Neuronal stem cell (in vitro differentiated cells): ENCODE measurements around the gene FAM171A2.
"Not testable (repeated sequence)": the region's sequence is repeated elsewhere in the genome, so short reads cannot be mapped to it uniquely, and the experiment has no call there.

Source experiments
- DNase-seq: peaks from one replicate; pipeline ENCODE4 v3.0.0-alpha.2; 2013; ENCODE audit warnings: low spot score
- H2AFZ ChIP-seq: one replicate; pipeline ENCODE4 v1.6.1; 2013; ENCODE audit warnings: mild to moderate bottlenecking, low read length, inconsistent platforms
- H2AK5ac ChIP-seq: 2 replicates; pipeline ENCODE4 v1.6.1; 2013; ENCODE audit warnings: low read depth, mild to moderate bottlenecking, inconsistent platforms, low read length, moderate library complexity, mixed read lengths
- H2BK120ac ChIP-seq: 2 replicates; pipeline ENCODE4 v1.6.1; 2013; ENCODE audit warnings: low read depth, mild to moderate bottlenecking, inconsistent platforms, low read length, moderate library complexity, mixed read lengths
- H2BK12ac ChIP-seq: one replicate; pipeline ENCODE4 v1.6.1; 2013; ENCODE audit warnings: low read length, inconsistent platforms
- H2BK15ac ChIP-seq: 2 replicates; pipeline ENCODE4 v1.6.1; 2013; ENCODE audit warnings: mild to moderate bottlenecking, low read length, inconsistent platforms, mixed read lengths
- H2BK5ac ChIP-seq: one replicate; pipeline ENCODE4 v1.6.1; 2013; ENCODE audit warnings: inconsistent platforms, mild to moderate bottlenecking, low read length, moderate library complexity
- H3K14ac ChIP-seq: one replicate; pipeline ENCODE4 v1.6.1; 2013; ENCODE audit warnings: low read length, inconsistent platforms
- H3K18ac ChIP-seq: 2 replicates; pipeline ENCODE4 v1.6.1; 2013; ENCODE audit warnings: low read length, inconsistent platforms
- H3K23ac ChIP-seq: 2 replicates; pipeline ENCODE4 v1.6.1; 2013; ENCODE audit warnings: low read depth, mild to moderate bottlenecking, mixed read lengths, low read length, inconsistent platforms; ENCODE audit not compliant: poor library complexity
- H3K27ac ChIP-seq: replicated peaks from 3 replicates; pipeline ENCODE4 v1.5.1; 2013; ENCODE audit warnings: low read length, inconsistent platforms
- H3K27me3 ChIP-seq, 3 experiments: 2 replicates each; pipeline ENCODE4 v1.6.1; 2013; ENCODE audit warnings: low read length in 3 of 3, mild to moderate bottlenecking in 2 of 3, inconsistent platforms in 1 of 3, low read depth in 1 of 3, mixed read lengths in 1 of 3, moderate library complexity in 1 of 3; ENCODE audit not compliant: control insufficient read depth in 3 of 3, insufficient read depth in 3 of 3
- H3K36me3 ChIP-seq, 2 donors: replicated peaks in 1 of 2; 2 replicates each; pipeline ENCODE4 v1.6.1; 2013; ENCODE audit warnings: low read length in 2 of 2; ENCODE audit not compliant: control insufficient read depth in 2 of 2, insufficient read depth in 2 of 2
- H3K4ac ChIP-seq: 2 replicates; pipeline ENCODE4 v1.6.1; 2013; ENCODE audit warnings: inconsistent platforms, mild to moderate bottlenecking, low read length, moderate library complexity
- H3K4me1 ChIP-seq, 2 donors: 1 replicate in 1 of 2; 2 replicates in 1 of 2; pipeline ENCODE4 v1.6.1; 2013; ENCODE audit warnings: low read length in 2 of 2, low read depth in 1 of 2; ENCODE audit not compliant: control insufficient read depth in 2 of 2, insufficient read depth in 1 of 2
- H3K4me2 ChIP-seq: one replicate; pipeline ENCODE4 v1.6.1; 2013; ENCODE audit warnings: mild to moderate bottlenecking, low read length, inconsistent platforms; ENCODE audit not compliant: insufficient read depth, poor library complexity, severe bottlenecking
- H3K4me3 ChIP-seq, 2 donors: 2 replicates each; pipeline ENCODE4 v1.5.1; 2013; ENCODE audit warnings: low read length in 2 of 2, mild to moderate bottlenecking in 2 of 2, inconsistent platforms in 1 of 2, moderate library complexity in 1 of 2
- H3K79me1 ChIP-seq: one replicate; pipeline ENCODE4 v1.6.1; 2013; ENCODE audit warnings: low read depth, mild to moderate bottlenecking, inconsistent platforms, low read length, moderate library complexity
- H3K9ac ChIP-seq: one replicate; pipeline ENCODE4 v1.6.1; 2013; ENCODE audit warnings: mild to moderate bottlenecking, low read depth, low read length, inconsistent platforms; ENCODE audit not compliant: poor library complexity
- H3K9me3 ChIP-seq, 2 donors: replicated peaks in 1 of 2; 2 replicates each; pipeline versions ENCODE3 to v1.6.1; 2013; ENCODE audit warnings: low read length in 2 of 2, mild to moderate bottlenecking in 2 of 2, inconsistent platforms in 1 of 2, low read depth in 1 of 2, mixed read lengths in 1 of 2, moderate library complexity in 1 of 2; ENCODE audit not compliant: control insufficient read depth in 2 of 2, insufficient read depth in 1 of 2
- H4K8ac ChIP-seq: one replicate; pipeline ENCODE4 v1.6.1; 2013; ENCODE audit warnings: low read depth, mild to moderate bottlenecking, inconsistent platforms, low read length, moderate library complexity
- H4K91ac ChIP-seq: one replicate; pipeline ENCODE4 v1.6.1; 2013; ENCODE audit warnings: low read length, low read depth, mild to moderate bottlenecking, inconsistent platforms; ENCODE audit not compliant: poor library complexity
- WGBS, 2 donors: extraction: QIAGEN DNeasy Blood & Tissue Kit; methylation state at CpG; one replicate each; pipeline ENCODE4 v1.1.7; 2013; ENCODE audit warnings: missing lambda C conversion rate in 2 of 2, mixed read lengths in 1 of 2; ENCODE audit not compliant: insufficient read length in 2 of 2, insufficient replicate concordance in 1 of 2; ENCODE audit errors: extremely low coverage in 2 of 2; 5-methylcytosine and 5-hydroxymethylcytosine counted together

The FAM171A2 gene

GRCh38 chr17:44369414-44370023 is 5.9 kb upstream of the FAM171A2 start:
- H2BK5ac ChIP-seq, H3K23ac ChIP-seq, H3K9ac ChIP-seq, H3K9me3 ChIP-seq, H3K27ac ChIP-seq, DNase-seq, H3K4me2 ChIP-seq, H3K79me1 ChIP-seq, H3K4me3 ChIP-seq, H2BK15ac ChIP-seq, H3K14ac ChIP-seq, H2BK12ac ChIP-seq, H3K18ac ChIP-seq, H2BK120ac ChIP-seq, H4K91ac ChIP-seq, H2AK5ac ChIP-seq, H4K8ac ChIP-seq, H3K4me1 ChIP-seq, H3K4ac ChIP-seq, H3K36me3 ChIP-seq: not testable (repeated sequence)
- Histone ChIP-seq H3K27me3 (peaks cover 0 to 14% (median 5%) of the 10 kb centered on the region in 3 experiments), H2AFZ (peak overlapping the region; percentile 60)
- no CpG with 5 or more reads among the region's 17 CpGs for WGBS, 2 donors

GRCh38 chr17:44368391-44369243 is 5.0 kb upstream of the FAM171A2 start:
- H3K4me3 ChIP-seq, H2BK15ac ChIP-seq, H2BK5ac ChIP-seq, H4K8ac ChIP-seq, DNase-seq, H3K9me3 ChIP-seq, H3K14ac ChIP-seq, H3K79me1 ChIP-seq, H3K9ac ChIP-seq, H3K27ac ChIP-seq, H2BK120ac ChIP-seq, H2BK12ac ChIP-seq, H2AK5ac ChIP-seq, H3K36me3 ChIP-seq, H3K4me1 ChIP-seq, H3K4me2 ChIP-seq, H2AFZ ChIP-seq, H3K23ac ChIP-seq, H3K4ac ChIP-seq, H4K91ac ChIP-seq: not testable (repeated sequence)
- WGBS, 2 donors = 100% methylated on average over 2 of the region's 42 CpGs; no CpG with 5 or more reads in 1 of the 2 donors
- Histone ChIP-seq H3K27me3 (peaks cover 0 to 19% (median 2%) of the 10 kb centered on the region in 3 experiments), H3K18ac (peak overlapping the region; percentile 48)

DNA sequence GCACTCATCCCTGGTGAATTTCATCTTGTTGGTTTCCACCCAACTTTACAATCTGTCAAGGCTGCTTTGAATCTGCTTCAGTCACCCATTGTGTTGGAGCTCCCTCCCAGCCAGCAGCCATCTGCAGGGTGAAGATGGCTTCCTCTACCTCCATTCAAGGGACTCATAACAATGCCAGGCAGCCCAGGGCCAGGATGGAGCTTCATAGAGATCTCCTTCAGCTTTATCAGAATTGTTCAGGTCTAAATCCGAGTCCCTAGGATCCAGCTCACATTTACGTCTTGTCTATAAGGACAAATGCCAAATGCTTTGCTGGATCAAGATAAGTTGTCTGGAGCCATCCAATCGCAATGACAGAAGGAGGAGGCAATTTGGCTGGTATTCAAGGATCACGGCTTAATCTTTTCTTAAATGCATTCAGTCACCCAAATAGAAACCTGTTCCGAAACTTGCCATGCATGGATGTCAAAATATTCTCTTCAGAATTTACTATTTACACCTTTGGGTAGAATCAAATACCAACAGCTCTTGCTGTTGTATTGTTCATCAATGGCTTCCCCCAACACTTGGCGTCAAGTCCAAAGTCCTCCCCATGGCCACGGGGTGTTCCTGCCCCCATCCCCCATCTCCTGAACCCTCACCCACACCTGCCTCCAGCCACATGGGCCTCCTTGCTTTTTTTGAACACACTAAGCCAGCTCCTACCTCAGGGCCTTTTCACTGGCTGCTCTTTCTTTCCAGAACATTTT is 3.8 kb upstream of the FAM171A2 start:
- WGBS, 2 donors = no CpG with 5 or more reads among the region's 7 CpGs
- Histone ChIP-seq H2AK5ac (no peak overlapping the region), H3K23ac (no peak overlapping the region), H3K18ac (no peak overlapping the region), H2BK12ac (no peak overlapping the region), H2BK15ac (no peak overlapping the region), H2AFZ (no peak overlapping the region), H3K4me1 (peaks cover 0 to 2% of the 10 kb centered on the region in 2 donors), H3K27me3 (peaks cover 0 to 19% (median 2%) of the 10 kb centered on the region in 3 experiments), H4K91ac (no peak overlapping the region), H3K9ac (no peak overlapping the region), H2BK5ac (no peak overlapping the region), H3K4me3 (no peak overlapping the region), H4K8ac (no peak overlapping the region), H3K79me1 (peaks cover 4% of the 10 kb centered on the region), H3K36me3 (no peaks in the 10 kb centered on the region), H3K4ac (no peak overlapping the region), H3K14ac (no peak overlapping the region), H2BK120ac (no peak overlapping the region), H3K27ac (no peak overlapping the region), H3K4me2 (no peak overlapping the region), H3K9me3 (no peaks in the 10 kb centered on the region)
- DNase-seq = no peak

GRCh38 chr17:44365051-44365450 is 1.4 kb upstream of the FAM171A2 start:
- WGBS, 2 donors = no CpG with 5 or more reads among the region's 5 CpGs
- H3K14ac ChIP-seq, H4K91ac ChIP-seq, H2AFZ ChIP-seq, H3K27ac ChIP-seq, H3K4me3 ChIP-seq, H3K18ac ChIP-seq, H2BK5ac ChIP-seq, H2BK120ac ChIP-seq, H3K4me2 ChIP-seq, DNase-seq, H3K36me3 ChIP-seq, H3K4ac ChIP-seq, H2BK12ac ChIP-seq, H4K8ac ChIP-seq, H2AK5ac ChIP-seq, H2BK15ac ChIP-seq, H3K9ac ChIP-seq, H3K9me3 ChIP-seq, H3K23ac ChIP-seq: not testable (repeated sequence)
- H3K4me1 ChIP-seq = peaks cover 22 to 23% of the 10 kb centered on the region in 2 donors
- H3K27me3 ChIP-seq = peaks cover 0 to 19% (median 2%) of the 10 kb centered on the region in 3 experiments
- H3K79me1 ChIP-seq = peaks cover 14% of the 10 kb centered on the region
